Measurements from ENCODE around the gene CAMK2B. TPM values are rescaled to one million over a fixed set of nuclear protein-coding genes. Genes with fewer than 3 reads are reported as not detected.
A peak's percentile ranks its signal among the peaks of the same experiment; 100 is the strongest.

The CAMK2B gene
- total RNA-seq, 4 donors from 2014 or later: 0.26 to 0.95 (median 0.69) TPM

GRCh38 chr7:44197474-44197873, 127.9 kb downstream of the CAMK2B start:
- no peak overlapping the region for H3K27ac ChIP-seq
- no peaks in the 10 kb centered on the region for H3K36me3 ChIP-seq
- no peak for DNase-seq
- H3K27me3 ChIP-seq: peaks cover 0 to 24% (median 0%) of the 10 kb centered on the region in 4 donors
- H3K4me1 ChIP-seq: peaks cover 0 to 35% (median 10%) of the 10 kb centered on the region in 3 donors
- no peak for TF ChIP-seq POLR2A (IDR thresholded peaks at IDR 0.05)
- no peak for TF ChIP-seq CTCF (IDR thresholded peaks at IDR 0.05)
- no peak overlapping the region for H3K4me3 ChIP-seq
- WGBS, 2 donors: 62 to 69% methylated on average over 5 to 7 of the region's 7 CpGs
- H3K9me3 ChIP-seq: no peaks in the 10 kb centered on the region
- intact Hi-C loops (cut with DNase I): no loop called here

GRCh38 chr7:44196450-44196872, 128.9 kb downstream of the CAMK2B start:
- WGBS, 2 donors: 50 to 60% methylated on average over 1 to 3 of the region's 3 CpGs
- Histone ChIP-seq H3K27me3 (peaks cover 0 to 32% (median 0%) of the 10 kb centered on the region in 4 donors), H3K36me3 (no peaks in the 10 kb centered on the region), H3K4me3 (no peak overlapping the region), H3K4me1 (peaks cover 0 to 25% (median 1%) of the 10 kb centered on the region in 3 donors), H3K27ac (no peak overlapping the region), H3K9me3 (no peaks in the 10 kb centered on the region)
- TF ChIP-seq CTCF (IDR thresholded peaks at IDR 0.05) (peak; percentile 26 to 65 (median 46)), POLR2A (IDR thresholded peaks at IDR 0.05) (no peak)
- no peak for DNase-seq
- intact Hi-C loops (cut with DNase I): no loop called here

GRCh38 chr7:44195889-44196288, 129.5 kb downstream of the CAMK2B start:
- WGBS, 2 donors: 0 to 36% methylated on average over 1 of the region's 1 CpG
- Histone ChIP-seq H3K9me3 (no peaks in the 10 kb centered on the region), H3K27ac (no peak overlapping the region), H3K4me1 (peaks cover 0 to 22% (median 0%) of the 10 kb centered on the region in 3 donors), H3K27me3 (peaks cover 0 to 35% (median 0%) of the 10 kb centered on the region in 4 donors), H3K36me3 (no peaks in the 10 kb centered on the region), H3K4me3 (no peak overlapping the region)
- DNase-seq: no peak
- no peak for TF ChIP-seq POLR2A (IDR thresholded peaks at IDR 0.05)
- no peak for TF ChIP-seq CTCF (IDR thresholded peaks at IDR 0.05)
- intact Hi-C loops (cut with DNase I): no loop called here

DNA sequence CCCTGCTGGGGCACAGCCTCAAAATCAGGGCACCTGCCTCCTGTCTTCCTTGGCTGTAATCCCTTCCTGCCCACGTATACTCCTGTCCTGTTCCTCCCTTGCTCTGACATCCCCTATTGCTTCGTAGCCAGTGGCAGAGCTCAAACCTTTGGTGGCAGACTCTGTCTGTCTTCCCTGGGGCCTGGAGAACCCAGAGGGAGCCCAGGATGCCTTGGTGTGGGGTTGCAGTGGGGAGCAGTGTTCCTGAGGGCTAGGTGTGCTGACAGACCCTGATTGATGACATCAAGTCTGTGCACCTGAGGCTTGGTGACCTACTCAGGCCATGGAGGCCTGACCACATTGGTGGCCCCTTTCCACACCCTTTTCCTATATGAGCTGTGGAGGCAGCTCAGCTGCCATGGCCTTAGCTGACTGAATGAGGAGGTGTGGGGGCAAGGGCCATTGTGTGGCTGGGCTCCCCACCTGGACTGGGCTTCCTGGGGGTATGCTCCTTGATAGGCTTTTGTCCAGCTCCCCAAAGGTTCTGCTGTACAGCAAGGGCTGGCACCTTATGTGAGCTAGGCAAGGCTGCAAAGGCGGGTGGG, 130.7 kb downstream of the CAMK2B start:
- intact Hi-C loops (cut with DNase I): no loop called here
- Histone ChIP-seq H3K9me3 (no peaks in the 10 kb centered on the region), H3K4me1 (peaks cover 0 to 22% (median 0%) of the 10 kb centered on the region in 3 donors), H3K27me3 (peaks cover 0 to 39% (median 0%) of the 10 kb centered on the region in 4 donors), H3K27ac (no peak overlapping the region), H3K36me3 (no peaks in the 10 kb centered on the region), H3K4me3 (no peak overlapping the region)
- DNase-seq: no peak
- WGBS, 2 donors: 36 to 57% methylated on average over 2 to 3 of the region's 3 CpGs
- TF ChIP-seq POLR2A (IDR thresholded peaks at IDR 0.05) (no peak), CTCF (IDR thresholded peaks at IDR 0.05) (no peak)

- peaks cover 0 to 39% (median 0%) of the 10 kb centered on the region in 4 donors for H3K27me3 ChIP-seq
- peaks cover 0 to 22% (median 0%) of the 10 kb centered on the region in 3 donors for H3K4me1 ChIP-seq
- no peak overlapping the region for H3K4me3 ChIP-seq
- no peak for DNase-seq
- H3K27ac ChIP-seq: no peak overlapping the region
- H3K9me3 ChIP-seq: no peaks in the 10 kb centered on the region
- intact Hi-C loops (cut with DNase I): no loop called here
- TF ChIP-seq CTCF (IDR thresholded peaks at IDR 0.05): no peak
- no peak for TF ChIP-seq POLR2A (IDR thresholded peaks at IDR 0.05)
- H3K36me3 ChIP-seq: no peaks in the 10 kb centered on the region
- WGBS, 2 donors: 45 to 50% methylated on average over 2 of the region's 2 CpGs
Measured at GRCh38 chr7:44194069-44194468, 131.3 kb downstream of the CAMK2B start.

Data from esophagus squamous epithelium (tissue), 5 donors.